ENCODE data around the gene PRPSAP1.

GRCh38 chr17:76317535-76317934 lies 36.2 kb downstream of the PRPSAP1 start:
- TF ChIP-seq, protein P1, sequence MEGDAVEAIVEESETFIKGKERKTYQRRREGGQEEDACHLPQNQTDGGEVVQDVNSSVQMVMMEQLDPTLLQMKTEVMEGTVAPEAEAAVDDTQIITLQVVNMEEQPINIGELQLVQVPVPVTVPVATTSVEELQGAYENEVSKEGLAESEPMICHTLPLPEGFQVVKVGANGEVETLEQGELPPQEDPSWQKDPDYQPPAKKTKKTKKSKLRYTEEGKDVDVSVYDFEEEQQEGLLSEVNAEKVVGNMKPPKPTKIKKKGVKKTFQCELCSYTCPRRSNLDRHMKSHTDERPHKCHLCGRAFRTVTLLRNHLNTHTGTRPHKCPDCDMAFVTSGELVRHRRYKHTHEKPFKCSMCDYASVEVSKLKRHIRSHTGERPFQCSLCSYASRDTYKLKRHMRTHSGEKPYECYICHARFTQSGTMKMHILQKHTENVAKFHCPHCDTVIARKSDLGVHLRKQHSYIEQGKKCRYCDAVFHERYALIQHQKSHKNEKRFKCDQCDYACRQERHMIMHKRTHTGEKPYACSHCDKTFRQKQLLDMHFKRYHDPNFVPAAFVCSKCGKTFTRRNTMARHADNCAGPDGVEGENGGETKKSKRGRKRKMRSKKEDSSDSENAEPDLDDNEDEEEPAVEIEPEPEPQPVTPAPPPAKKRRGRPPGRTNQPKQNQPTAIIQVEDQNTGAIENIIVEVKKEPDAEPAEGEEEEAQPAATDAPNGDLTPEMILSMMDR (IDR thresholded peaks at IDR 0.05) = no peak
- no peak for TF ChIP-seq POLR2A (IDR thresholded peaks at IDR 0.05)
